ENCODE results near the gene TLR4.

- TF ChIP-seq EZH2 (IDR thresholded peaks at IDR 0.05; ENCODE audit: insufficient read depth, low read length): no peak
- no peak for TF ChIP-seq CTCF (IDR thresholded peaks at IDR 0.05; ENCODE audit: insufficient read depth, low read depth, low read length)
Observed at GRCh38 chr9:117729375-117729774, 25.2 kb downstream of the TLR4 start.
